ENCODE measurements around the gene ST6GALNAC1. TPM values are rescaled to one million over a fixed set of nuclear protein-coding genes. Genes with fewer than 3 reads are reported as not detected.

The ST6GALNAC1 gene
- total and polyA plus RNA-seq, 2 of the 4 experiments (the other 2 are of a cell fraction) = not detected

DNA sequence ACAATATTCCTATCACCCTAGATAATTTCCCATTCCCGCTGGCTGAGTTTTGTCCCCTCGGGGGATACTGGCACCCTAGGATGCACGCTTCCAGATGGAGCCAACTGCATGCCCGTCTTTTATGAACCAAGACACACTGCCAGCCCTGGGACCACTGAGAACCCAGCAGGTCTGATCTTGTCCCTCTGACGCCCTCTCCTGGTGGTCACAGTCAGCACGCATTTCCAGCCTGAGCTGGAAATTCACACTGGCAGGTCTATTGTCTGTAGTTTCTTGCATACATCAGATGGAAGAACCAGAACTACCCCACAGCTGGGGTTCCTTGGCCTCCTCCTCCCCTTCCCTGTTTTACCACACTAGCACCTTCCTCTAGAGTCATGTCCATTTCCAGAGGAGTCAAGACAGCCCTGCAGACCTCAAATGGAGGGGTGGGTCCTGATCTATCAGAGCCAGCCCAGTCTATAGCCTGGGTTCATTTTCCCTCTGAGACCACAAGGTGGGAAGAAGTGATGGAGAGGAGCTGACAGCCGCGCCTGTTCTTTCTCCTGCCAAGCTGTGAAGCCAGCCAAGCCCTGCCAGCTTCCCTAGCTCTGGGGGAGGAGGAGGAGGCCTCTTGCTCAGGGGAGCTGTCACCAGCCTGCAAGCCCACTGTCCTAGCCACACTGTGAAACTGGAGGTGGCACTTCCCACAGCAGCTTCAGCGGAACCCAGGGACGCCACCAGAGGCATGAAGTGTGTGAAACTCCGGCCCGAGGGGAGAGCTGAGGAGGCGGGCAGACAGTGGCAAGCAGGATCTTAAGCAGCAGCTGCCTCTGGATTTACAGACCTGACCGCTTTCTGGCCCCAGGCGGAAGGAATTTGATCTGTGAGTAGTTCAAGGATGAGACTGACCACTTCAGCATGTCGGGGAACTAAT lies 37.9 kb upstream of the ST6GALNAC1 start (continued):
- peak; percentile 22; the same call in 1 of the 2 replicates for TF ChIP-seq MAZ (IDR thresholded peaks at IDR 0.05; ENCODE audit: borderline replicate concordance, low read depth, low read length)
- no peak for TF ChIP-seq CEBPB (IDR thresholded peaks at IDR 0.05; ENCODE audit: low read depth, low read length)
- no peak for TF ChIP-seq FOS (IDR thresholded peaks at IDR 0.05; ENCODE audit: low read depth, low read length)

DNA sequence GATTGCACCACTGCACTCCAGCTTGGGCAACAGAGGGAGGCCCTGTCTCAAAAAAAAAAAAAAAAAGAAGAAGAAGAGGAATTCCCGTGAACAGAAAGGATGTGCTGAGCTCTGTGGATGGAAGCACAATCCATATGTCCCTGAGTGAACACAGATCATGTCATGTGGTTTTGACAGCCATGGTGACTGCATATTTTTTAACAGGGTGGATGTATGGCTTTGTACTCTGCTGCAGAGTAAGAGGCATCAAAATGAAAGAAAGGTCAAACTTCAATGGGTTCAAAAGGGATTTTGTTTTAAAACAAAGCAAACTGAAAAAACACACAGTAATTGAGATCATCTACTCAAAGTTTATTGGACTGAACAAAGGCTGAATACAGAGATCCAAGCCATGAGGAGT lies 35.7 kb upstream of the ST6GALNAC1 start:
- peaks cover 57% of the 10 kb centered on the region for H3K36me3 ChIP-seq (ENCODE audit: control insufficient read depth, insufficient read depth, low read length)
- DNase-seq (no peak), ATAC-seq (ENCODE audit: low read depth) (no peak)
- no peak overlapping the region for H3K4me3 ChIP-seq (ENCODE audit: insufficient read depth, low read depth, low read length)
- no peaks in the 10 kb centered on the region for H3K27me3 ChIP-seq (ENCODE audit: control insufficient read depth, insufficient read depth, low read length)
- H3K27ac ChIP-seq (ENCODE audit: insufficient read depth, low read length) = no peak overlapping the region
- H3K23ac ChIP-seq (ENCODE audit: low read depth, low read length) = no peak overlapping the region
- no peak overlapping the region for H3K18ac ChIP-seq (ENCODE audit: low read depth, low read length)
- H3K56ac ChIP-seq (ENCODE audit: extremely low read depth, insufficient read depth, low read length) = no peak overlapping the region
- no peak overlapping the region for H2BK5ac ChIP-seq (ENCODE audit: low read depth, low read length, poor library complexity, severe bottlenecking)
- no peak overlapping the region for H2AK5ac ChIP-seq (ENCODE audit: low read depth, low read length)
- H2BK15ac ChIP-seq (ENCODE audit: low read depth, low read length) = no peak overlapping the region
- no peak overlapping the region for H4K5ac ChIP-seq (ENCODE audit: low read depth, low read length)
- H3K79me1 ChIP-seq (ENCODE audit: low read depth in 1 of 2, low read length in 2 of 2) = peaks cover 0 to 44% of the 10 kb centered on the region in 2 experiments; a peak in 3 of 4 replicates
- H4K20me1 ChIP-seq (ENCODE audit: insufficient read depth, low read length) = peaks cover 27% of the 10 kb centered on the region
- intact Hi-C loops (cut with micrococcal nuclease) = no loop called here
- no TSS peak for BruUV-seq (replicated peaks)
- H3K4me1 ChIP-seq (ENCODE audit: control insufficient read depth, insufficient read depth, low read length) = peaks cover 7% of the 10 kb centered on the region
- CTCF ChIA-PET = no interaction called here
- H3K4ac ChIP-seq (ENCODE audit: low read depth, low read length) = no peak overlapping the region
- H3K9me3 ChIP-seq (ENCODE audit: control insufficient read depth, insufficient read depth, low read length) = no peaks in the 10 kb centered on the region
- no peak overlapping the region for H2AFZ ChIP-seq (replicated peaks; ENCODE audit: low read length, poor library complexity)
- in situ Hi-C loops (cut with MboI; ENCODE audit: low sequenced_read_pairs) = no loop called here
- no peak overlapping the region for H2BK20ac ChIP-seq (ENCODE audit: low read depth, low read length)
- H4K91ac ChIP-seq (ENCODE audit: insufficient read depth, low read depth, low read length) = no peak overlapping the region
- no peak overlapping the region for H3K4me2 ChIP-seq (ENCODE audit: low read depth, low read length)
- POLR2A ChIA-PET (ENCODE audit: unreplicated experiment) = interaction anchor here (0.6 kb wide), 1 partner anchor 8 kb away, joined by 7 read pairs; no protein-coding TSS in a partner anchor
- H3K9me1 ChIP-seq (ENCODE audit: insufficient read depth, low read length) = no peaks in the 10 kb centered on the region
- H3K9ac ChIP-seq (ENCODE audit: low read depth, low read length) = no peak overlapping the region
- dilution Hi-C loops (cut with HindIII; ENCODE audit: low sequenced_read_pairs, unreplicated experiment) = no loop called here
- H3K14ac ChIP-seq (replicated peaks; ENCODE audit: low read depth, low read length) = no peak overlapping the region
- no peak overlapping the region for H2BK120ac ChIP-seq (ENCODE audit: low read depth, low read length)
- no peak overlapping the region for H2AK9ac ChIP-seq (replicated peaks; ENCODE audit: low read depth, low read length, poor library complexity)
- WGBS, 2 experiments (ENCODE audit: extremely low coverage in 2 of 2, insufficient read length in 1 of 2) = no CpG with 5 or more reads among the region's 1 CpG
- H4K8ac ChIP-seq (ENCODE audit: low read depth in 2 of 2, low read length in 2 of 2) = no peak overlapping the region
- TF ChIP-seq RCOR1 (IDR thresholded peaks at IDR 0.05; ENCODE audit: insufficient replicate concordance, low read length) (no peak), BHLHE40 (IDR thresholded peaks at IDR 0.05; ENCODE audit: low read depth, low read length) (no peak), MXI1 (IDR thresholded peaks at IDR 0.05; ENCODE audit: borderline replicate concordance, low read depth, low read length) (no peak), RAD21 (IDR thresholded peaks at IDR 0.05; ENCODE audit: low read length) (no peak), MAFK (IDR thresholded peaks at IDR 0.05; ENCODE audit: low read depth, low read length) (no peak), POLR2A (IDR thresholded peaks at IDR 0.05; ENCODE audit: low read depth, low read length) (no peak), RFX5 (IDR thresholded peaks at IDR 0.05; ENCODE audit: low read depth, low read length) (no peak), CEBPB (IDR thresholded peaks at IDR 0.05; ENCODE audit: low read depth, low read length) (no peak), CHD1 (IDR thresholded peaks at IDR 0.05; ENCODE audit: low read depth, low read length) (no peak), SMC3 (IDR thresholded peaks at IDR 0.05; ENCODE audit: low read depth, low read length) (no peak), NFE2L2 (IDR thresholded peaks at IDR 0.05; ENCODE audit: low read depth, low read length) (no peak)
- TF ChIP-seq, protein P1, sequence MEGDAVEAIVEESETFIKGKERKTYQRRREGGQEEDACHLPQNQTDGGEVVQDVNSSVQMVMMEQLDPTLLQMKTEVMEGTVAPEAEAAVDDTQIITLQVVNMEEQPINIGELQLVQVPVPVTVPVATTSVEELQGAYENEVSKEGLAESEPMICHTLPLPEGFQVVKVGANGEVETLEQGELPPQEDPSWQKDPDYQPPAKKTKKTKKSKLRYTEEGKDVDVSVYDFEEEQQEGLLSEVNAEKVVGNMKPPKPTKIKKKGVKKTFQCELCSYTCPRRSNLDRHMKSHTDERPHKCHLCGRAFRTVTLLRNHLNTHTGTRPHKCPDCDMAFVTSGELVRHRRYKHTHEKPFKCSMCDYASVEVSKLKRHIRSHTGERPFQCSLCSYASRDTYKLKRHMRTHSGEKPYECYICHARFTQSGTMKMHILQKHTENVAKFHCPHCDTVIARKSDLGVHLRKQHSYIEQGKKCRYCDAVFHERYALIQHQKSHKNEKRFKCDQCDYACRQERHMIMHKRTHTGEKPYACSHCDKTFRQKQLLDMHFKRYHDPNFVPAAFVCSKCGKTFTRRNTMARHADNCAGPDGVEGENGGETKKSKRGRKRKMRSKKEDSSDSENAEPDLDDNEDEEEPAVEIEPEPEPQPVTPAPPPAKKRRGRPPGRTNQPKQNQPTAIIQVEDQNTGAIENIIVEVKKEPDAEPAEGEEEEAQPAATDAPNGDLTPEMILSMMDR (conservative IDR thresholded peaks at IDR 0.05; ENCODE audit: low read depth, low read length) = no peak
- TF ChIP-seq, protein P2, sequence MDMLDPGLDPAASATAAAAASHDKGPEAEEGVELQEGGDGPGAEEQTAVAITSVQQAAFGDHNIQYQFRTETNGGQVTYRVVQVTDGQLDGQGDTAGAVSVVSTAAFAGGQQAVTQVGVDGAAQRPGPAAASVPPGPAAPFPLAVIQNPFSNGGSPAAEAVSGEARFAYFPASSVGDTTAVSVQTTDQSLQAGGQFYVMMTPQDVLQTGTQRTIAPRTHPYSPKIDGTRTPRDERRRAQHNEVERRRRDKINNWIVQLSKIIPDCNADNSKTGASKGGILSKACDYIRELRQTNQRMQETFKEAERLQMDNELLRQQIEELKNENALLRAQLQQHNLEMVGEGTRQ (IDR thresholded peaks at IDR 0.05; ENCODE audit: low read depth, low read length) = no peak
